H1 (cell line): ENCODE data around the gene ZNF213. TPM values are rescaled to one million over a fixed set of nuclear protein-coding genes. Genes with fewer than 3 reads are reported as not detected.

Experiments used
- ATF3 ChIP-seq: IDR thresholded peaks from 2 replicates; pipeline ENCODE4 v1.6.1; 2011; ENCODE audit warnings: low read depth, mild to moderate bottlenecking, low read length; ENCODE audit not compliant: insufficient read depth
- CBX5 ChIP-seq: fragments of 300-800, 300-1000 bp; sonication (generic); IDR thresholded peaks from 2 replicates; pipeline ENCODE4 v1.7.1; 2016; ENCODE audit warnings: antibody characterized with exemption, low read length, low read depth
- CHD2 ChIP-seq: IDR thresholded peaks from 2 replicates; pipeline ENCODE4 v1.6.1; 2012; ENCODE audit warnings: low read length, improper control_type of control experiment
- E2F6 ChIP-seq: IDR thresholded peaks from 2 replicates; pipeline ENCODE4 v1.6.1; 2012; ENCODE audit warnings: inconsistent platforms
- EGR1 ChIP-seq: IDR thresholded peaks from 2 replicates; pipeline ENCODE4 v1.6.1; 2011; ENCODE audit warnings: low read depth, low read length, borderline replicate concordance
- SP2 ChIP-seq: IDR thresholded peaks from 2 replicates; pipeline ENCODE4 v1.6.1; 2012; ENCODE audit warnings: mild to moderate bottlenecking, low read length, inconsistent platforms
- SP4 ChIP-seq: IDR thresholded peaks from 2 replicates; pipeline ENCODE4 v1.6.1; 2012; ENCODE audit warnings: low read length, inconsistent platforms
- SRF ChIP-seq: IDR thresholded peaks from 2 replicates; pipeline ENCODE4 v1.6.1; 2011; ENCODE audit warnings: mild to moderate bottlenecking, low read depth, low read length, moderate library complexity
- TCF12 ChIP-seq: IDR thresholded peaks from 2 replicates; pipeline ENCODE4 v1.6.1; 2011; ENCODE audit warnings: low read depth, mild to moderate bottlenecking, low read length
- polyA plus RNA-seq, 7 experiments: library from polyadenylated mRNA; depleted of rRNA in 3 of 7; stranded (reverse) in 5 of 7; unstranded in 2 of 7; fragments of >200 nt in 5 of 7; fragments of 200-250 nt in 2 of 7; gene quantifications; 1 replicate in 5 of 7; 2 replicates in 1 of 7; 4 replicates in 1 of 7; pipeline versions ENCODE4 v1.2.1 to v1.2.3, GENCODE V29; 2011 to 2013; ENCODE audit warnings: missing spikeins in 2 of 7, mixed read lengths in 2 of 7
- total RNA-seq: library from RNA; stranded (reverse); fragmentation: NEBNext Ultra II Directional; extraction: Animal tissue kit (Norgen Biotek cat#: 25700); gene quantifications from 2 replicates; pipeline ENCODE4 v1.2.1, GENCODE V29; 2021
- TF ChIP-seq, protein P1 (sequence below): IDR thresholded peaks from 2 replicates; pipeline ENCODE4 v1.6.1; 2012; ENCODE audit warnings: inconsistent platforms
- TF ChIP-seq, protein P2 (sequence below), 3 experiments: IDR thresholded peaks; 1 replicate in 2 of 3; 2 replicates in 1 of 3; pipeline versions ENCODE4 v1.5.1 to v1.6.1; 2011; ENCODE audit warnings: low read length in 3 of 3, mild to moderate bottlenecking in 3 of 3, inconsistent platforms in 2 of 3, low read depth in 1 of 3, moderate library complexity in 1 of 3; ENCODE audit not compliant: insufficient read depth in 1 of 3; ENCODE audit errors: control extremely low read depth in 1 of 3

The ZNF213 gene
- total and polyA plus RNA-seq, 2 of the 8 experiments (the other 6 are each of a cell fraction or from before 2014, with no cell fraction given): 1.6 to 6.9 TPM

DNA sequence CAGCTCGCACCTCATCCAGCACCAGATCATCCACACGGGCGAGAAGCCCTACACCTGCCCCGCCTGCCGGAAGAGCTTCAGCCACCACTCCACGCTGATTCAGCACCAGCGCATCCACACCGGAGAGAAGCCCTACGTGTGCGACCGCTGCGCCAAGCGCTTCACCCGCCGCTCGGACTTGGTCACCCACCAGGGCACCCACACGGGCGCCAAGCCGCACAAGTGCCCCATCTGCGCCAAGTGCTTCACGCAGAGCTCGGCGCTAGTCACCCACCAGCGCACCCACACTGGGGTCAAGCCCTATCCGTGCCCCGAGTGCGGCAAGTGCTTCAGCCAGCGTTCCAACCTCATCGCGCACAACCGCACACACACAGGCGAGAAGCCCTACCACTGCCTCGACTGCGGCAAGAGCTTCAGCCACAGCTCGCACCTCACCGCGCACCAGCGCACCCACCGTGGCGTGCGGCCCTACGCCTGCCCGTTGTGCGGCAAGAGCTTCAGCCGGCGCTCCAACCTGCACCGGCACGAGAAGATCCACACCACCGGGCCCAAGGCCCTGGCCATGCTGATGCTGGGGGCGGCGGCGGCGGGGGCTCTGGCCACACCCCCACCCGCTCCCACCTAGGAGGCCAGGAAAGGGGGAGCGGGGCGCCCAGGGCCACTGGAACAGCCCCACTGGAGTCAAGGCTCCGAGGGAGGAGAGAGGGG lies 15.0 kb upstream of the ZNF213 start (continued):
- TF ChIP-seq E2F6 (no peak), SP2 (no peak), TCF12 (no peak), CHD2 (no peak), SRF (no peak), CBX5 (no peak), SP4 (no peak), EGR1 (no peak), ATF3 (no peak)
- TF ChIP-seq, protein P1, sequence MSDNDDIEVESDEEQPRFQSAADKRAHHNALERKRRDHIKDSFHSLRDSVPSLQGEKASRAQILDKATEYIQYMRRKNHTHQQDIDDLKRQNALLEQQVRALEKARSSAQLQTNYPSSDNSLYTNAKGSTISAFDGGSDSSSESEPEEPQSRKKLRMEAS: no peak
- TF ChIP-seq, protein P2, sequence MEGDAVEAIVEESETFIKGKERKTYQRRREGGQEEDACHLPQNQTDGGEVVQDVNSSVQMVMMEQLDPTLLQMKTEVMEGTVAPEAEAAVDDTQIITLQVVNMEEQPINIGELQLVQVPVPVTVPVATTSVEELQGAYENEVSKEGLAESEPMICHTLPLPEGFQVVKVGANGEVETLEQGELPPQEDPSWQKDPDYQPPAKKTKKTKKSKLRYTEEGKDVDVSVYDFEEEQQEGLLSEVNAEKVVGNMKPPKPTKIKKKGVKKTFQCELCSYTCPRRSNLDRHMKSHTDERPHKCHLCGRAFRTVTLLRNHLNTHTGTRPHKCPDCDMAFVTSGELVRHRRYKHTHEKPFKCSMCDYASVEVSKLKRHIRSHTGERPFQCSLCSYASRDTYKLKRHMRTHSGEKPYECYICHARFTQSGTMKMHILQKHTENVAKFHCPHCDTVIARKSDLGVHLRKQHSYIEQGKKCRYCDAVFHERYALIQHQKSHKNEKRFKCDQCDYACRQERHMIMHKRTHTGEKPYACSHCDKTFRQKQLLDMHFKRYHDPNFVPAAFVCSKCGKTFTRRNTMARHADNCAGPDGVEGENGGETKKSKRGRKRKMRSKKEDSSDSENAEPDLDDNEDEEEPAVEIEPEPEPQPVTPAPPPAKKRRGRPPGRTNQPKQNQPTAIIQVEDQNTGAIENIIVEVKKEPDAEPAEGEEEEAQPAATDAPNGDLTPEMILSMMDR (IDR thresholded peaks at IDR 0.05; ENCODE audit: control extremely low read depth in 1 of 3, insufficient read depth in 1 of 3, low read depth in 1 of 3, low read length in 3 of 3): no peak
